NT2/D1 (cell line): ENCODE data around the gene ANXA8L1.
"Not testable (repeated sequence)": the region's sequence is repeated elsewhere in the genome, so short reads cannot be mapped to it uniquely, and the experiment has no call there.

Experiments used
- SUZ12 ChIP-seq: IDR thresholded peaks from 2 replicates; pipeline ENCODE4 v1.6.1; 2011; ENCODE audit not compliant: insufficient read length, insufficient read depth; ENCODE audit errors: extremely low read depth
- YY1 ChIP-seq: IDR thresholded peaks from 2 replicates; pipeline ENCODE4 v1.6.1; 2011; ENCODE audit not compliant: insufficient read length, insufficient read depth
- ZNF274 ChIP-seq: IDR thresholded peaks from 2 replicates; pipeline ENCODE4 v1.6.1; 2011; ENCODE audit warnings: mild to moderate bottlenecking, low read depth, low read length

- not testable (repeated sequence) for TF ChIP-seq ZNF274, YY1, SUZ12
Measured at GRCh38 chr10:46396441-46397279, 21.1 kb downstream of the ANXA8L1 start.
